Measurements from ENCODE around the gene CCDC192. TPM values are rescaled to one million over a fixed set of nuclear protein-coding genes. Genes with fewer than 3 reads are reported as not detected.

CCDC192 gene, protein sequence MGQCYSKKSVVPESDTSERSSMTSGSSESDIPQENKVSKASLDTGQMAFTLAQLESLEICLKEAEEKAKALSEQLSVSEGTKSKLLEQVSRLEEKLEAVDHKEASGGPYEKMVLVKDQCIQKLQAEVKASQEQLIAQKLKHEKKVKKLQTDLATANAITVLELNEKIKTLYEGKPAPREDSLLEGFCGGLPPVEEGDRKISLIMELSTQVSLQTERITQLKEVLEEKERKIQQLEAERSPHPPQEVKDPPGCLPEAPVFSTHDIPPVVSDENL
- not detected in 2 replicates for total RNA-seq

DNA sequence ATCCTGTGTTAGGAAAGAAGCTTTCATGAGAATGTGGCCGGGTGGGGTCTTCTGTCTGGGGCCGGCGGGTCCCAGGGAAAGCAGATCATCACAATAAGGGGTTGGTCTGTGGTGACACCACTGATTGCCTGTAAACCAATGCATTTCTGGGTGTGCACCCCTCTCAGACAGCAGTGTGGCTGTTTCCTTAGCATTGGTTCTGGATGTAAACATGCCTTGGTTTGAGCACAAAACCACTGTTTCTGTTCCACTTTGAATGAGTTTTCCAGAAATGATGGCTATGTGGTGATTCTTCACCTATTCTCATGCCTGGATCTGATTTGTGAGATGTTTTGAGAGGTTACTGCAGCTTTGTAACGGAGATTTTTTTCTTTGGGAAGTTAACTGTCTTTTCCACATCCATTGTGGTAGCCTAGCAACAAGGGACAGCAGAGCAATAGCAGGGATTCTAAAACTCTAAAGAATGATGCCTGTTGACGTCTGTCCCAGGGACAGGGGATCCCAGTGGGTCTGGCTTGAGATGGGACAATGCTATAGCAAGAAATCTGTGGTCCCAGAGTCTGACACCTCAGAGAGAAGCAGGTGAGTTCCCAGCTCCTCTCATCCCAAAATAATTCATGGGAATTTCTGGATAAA is at the start of gene CCDC192:
CCDC192 (plus strand) TSS at position 466 of the 636 bp plus-strand sequence; CDS start at position 521, 55 bp downstream.

Other genes starting within 250 kb of the CCDC192 start
- gene PRRC1, start 185.8 kb upstream of the CCDC192 start, total RNA-seq = 42.1 and 46.8 TPM in 2 replicates
- not detected in 2 replicates for gene CTXN3, start 54.3 kb upstream of the CCDC192 start, total RNA-seq

Measured in bronchial smooth muscle cell (primary cell).